Measurements from ENCODE around the gene ABHD12.
A peak's percentile ranks its signal among the peaks of the same experiment; 100 is the strongest.
"Not testable (repeated sequence)": the region's sequence is repeated elsewhere in the genome, so short reads cannot be mapped to it uniquely, and the experiment has no call there.

Gene ABHD12

DNA sequence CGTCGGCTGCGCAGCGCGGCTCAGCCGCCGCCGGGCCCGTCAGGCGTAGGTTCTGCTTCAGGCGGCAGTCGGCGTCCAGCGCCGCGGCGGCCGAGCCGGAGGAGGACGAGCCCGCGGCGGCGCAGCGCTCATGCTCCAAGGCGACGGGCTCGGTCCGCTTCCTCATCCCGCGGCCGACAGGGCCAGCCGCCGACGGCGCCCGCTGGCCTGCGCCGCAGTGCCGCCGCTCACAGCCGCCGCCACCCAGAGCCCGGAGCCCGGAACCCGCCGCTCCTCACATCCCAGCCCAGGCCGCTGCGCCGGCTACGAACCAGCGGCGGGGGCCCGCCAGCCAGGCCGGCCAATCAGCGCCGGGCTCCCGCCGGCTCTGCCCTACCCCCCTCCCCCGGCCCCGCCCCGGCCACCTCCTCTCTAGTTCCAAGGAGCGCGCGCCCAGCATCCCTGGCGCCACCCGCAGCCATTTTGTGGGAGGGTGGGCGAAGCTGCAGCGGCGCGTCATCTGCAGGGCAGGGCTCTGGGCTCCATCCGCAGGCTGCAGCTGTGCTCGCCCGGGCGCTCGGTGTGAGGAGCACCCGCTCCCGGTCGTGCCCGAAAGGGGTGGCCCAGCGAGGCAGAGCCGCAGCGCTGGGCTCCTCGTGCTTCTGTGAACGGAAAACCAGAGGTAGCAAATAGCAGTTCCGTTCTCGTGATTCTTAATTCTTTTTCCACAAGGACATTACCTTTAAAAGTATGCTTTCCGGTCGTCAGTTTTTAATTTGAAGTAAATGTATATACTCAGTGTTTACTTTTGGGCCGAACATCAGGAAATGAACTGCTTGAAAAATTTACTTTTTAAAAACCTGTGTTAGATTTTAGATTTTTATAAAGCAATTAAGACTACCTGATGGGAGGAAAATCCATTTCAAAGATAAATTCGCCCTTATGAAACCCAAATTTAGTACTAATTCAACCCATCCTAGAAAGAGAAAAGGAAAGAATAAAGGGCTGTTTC is at the start of gene ABHD12:
TSS of gene ABHD12 (minus strand) at position 298 of the 991 bp plus-strand sequence. CDS start at position 166, 132 bp downstream.
- peak within 1 kb of the TSS; percentile 87 for H3K4me3 Mint-ChIP-seq
- peak within 1 kb of the TSS; percentile 92 for H3K27ac Mint-ChIP-seq
- peaks cover 14% of the 10 kb centered on the region for H3K36me3 Mint-ChIP-seq (ENCODE audit: low read depth)

DNA sequence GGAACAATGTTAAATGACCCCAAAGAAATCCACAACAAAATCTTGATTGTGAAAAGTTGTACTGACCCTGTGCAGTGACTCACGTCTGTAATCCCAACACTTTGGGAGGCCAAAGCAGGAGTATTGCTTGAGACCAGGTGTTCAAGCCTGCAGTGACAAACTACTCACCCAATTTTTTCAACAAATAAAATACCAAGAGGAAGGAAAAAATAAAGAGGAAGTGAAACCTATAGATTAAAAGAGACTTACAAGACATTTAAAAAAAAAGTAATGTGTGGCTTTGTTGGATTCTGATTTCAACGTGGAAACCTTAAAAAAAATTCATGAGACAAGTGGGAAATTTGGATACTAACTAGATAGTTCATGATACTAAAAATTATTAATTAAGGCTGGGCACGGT is 48.7 kb upstream of the ABHD12 start:
- DNase-seq, result no peak
- no peak overlapping the region for H3K27ac Mint-ChIP-seq

More for the DNA sequence above, at the start of gene ABHD12:
- peak; percentile 95 for DNase-seq
- no peaks in the 10 kb centered on the region for H3K9me3 Mint-ChIP-seq
- peaks cover 19% of the 10 kb centered on the region for H3K4me1 Mint-ChIP-seq (ENCODE audit: low read depth)
- H3K27me3 Mint-ChIP-seq, result no peaks in the 10 kb centered on the region

DNA sequence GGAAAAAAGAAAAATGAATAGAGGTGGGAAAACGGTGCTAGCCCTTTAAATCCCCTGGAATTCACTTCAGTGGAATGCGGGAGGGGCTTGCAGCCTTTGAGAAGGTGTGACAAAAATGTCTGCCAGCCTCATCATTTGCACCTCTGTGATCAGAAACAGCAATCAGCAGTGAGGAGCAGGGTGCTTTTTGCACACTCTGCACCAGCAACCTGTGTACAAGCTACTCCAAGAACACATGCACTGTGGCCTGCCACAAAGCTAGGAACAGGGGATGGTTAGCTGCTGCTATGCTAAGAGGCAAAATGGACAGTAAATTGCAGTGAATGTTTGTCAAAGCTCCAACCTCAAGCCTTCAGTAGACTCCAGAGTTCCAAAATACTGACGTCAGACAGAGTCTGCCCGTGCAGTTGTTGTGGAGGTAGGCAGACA is 46.5 kb upstream of the ABHD12 start:
- Mint-ChIP-seq H3K27ac (no peak overlapping the region), H3K4me3 (no peak overlapping the region), H3K4me1 (ENCODE audit: low read depth) (no peaks in the 10 kb centered on the region), H3K9me3 (no peaks in the 10 kb centered on the region), H3K27me3 (no peaks in the 10 kb centered on the region), H3K36me3 (ENCODE audit: low read depth) (peaks cover 78% of the 10 kb centered on the region)
- DNase-seq, result no peak

More for the DNA sequence above, 48.7 kb upstream of the ABHD12 start:
- H3K36me3 Mint-ChIP-seq (ENCODE audit: low read depth), result peaks cover 79% of the 10 kb centered on the region
- H3K9me3 Mint-ChIP-seq, result no peaks in the 10 kb centered on the region
- H3K4me3 Mint-ChIP-seq, result no peak overlapping the region
- H3K4me1 Mint-ChIP-seq (ENCODE audit: low read depth), result no peaks in the 10 kb centered on the region
- no peaks in the 10 kb centered on the region for H3K27me3 Mint-ChIP-seq

DNA sequence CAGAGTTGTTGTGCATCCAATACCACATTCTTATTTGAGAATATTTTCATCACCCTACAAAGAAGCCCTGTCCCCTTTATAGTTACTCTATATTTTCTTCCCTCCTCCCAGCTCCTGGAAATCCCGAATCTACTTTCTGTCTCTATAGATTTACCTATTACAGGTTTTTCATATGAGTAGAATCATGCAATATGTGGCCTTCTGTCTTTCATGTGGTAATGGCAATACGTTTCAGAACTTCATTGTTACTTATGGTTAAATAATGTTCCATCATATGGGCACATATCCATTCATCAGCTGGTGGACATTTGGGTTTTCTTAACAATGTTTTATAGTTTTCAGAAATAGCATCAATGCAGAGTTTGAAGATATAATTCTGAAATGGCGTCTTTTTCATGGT is 33.9 kb upstream of the ABHD12 start:
- no peak for DNase-seq
- H3K36me3 Mint-ChIP-seq (ENCODE audit: low read depth), result peaks cover 83% of the 10 kb centered on the region
- peaks cover 17% of the 10 kb centered on the region for H3K4me1 Mint-ChIP-seq (ENCODE audit: low read depth)

DNA sequence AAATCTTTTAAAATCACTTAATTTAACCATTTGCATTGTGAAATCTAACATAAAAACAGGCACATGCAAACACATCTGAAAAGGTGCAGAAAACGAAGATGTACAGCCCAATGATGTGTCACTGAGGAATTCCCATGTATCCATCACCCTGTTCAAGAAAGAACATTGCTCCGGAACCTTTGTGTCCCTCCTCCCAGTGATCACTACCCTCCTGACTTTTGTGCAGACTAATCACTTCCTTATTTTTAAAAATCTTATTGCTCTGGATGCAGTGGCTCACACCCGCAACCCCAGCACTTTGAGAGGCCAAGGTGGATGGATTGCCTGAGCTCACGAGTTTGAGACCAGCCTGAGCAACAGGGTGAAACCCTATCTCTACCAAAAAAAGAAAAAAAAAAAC is 31.4 kb upstream of the ABHD12 start:
- H3K4me1 Mint-ChIP-seq (ENCODE audit: low read depth), result peaks cover 17% of the 10 kb centered on the region
- DNase-seq, result no peak
- no peaks in the 10 kb centered on the region for H3K9me3 Mint-ChIP-seq
- no peak overlapping the region for H3K4me3 Mint-ChIP-seq
- no peak overlapping the region for H3K27ac Mint-ChIP-seq
- H3K36me3 Mint-ChIP-seq (ENCODE audit: low read depth), result peaks cover 83% of the 10 kb centered on the region
- no peaks in the 10 kb centered on the region for H3K27me3 Mint-ChIP-seq

More for the DNA sequence above, 33.9 kb upstream of the ABHD12 start:
- Mint-ChIP-seq H3K27me3 (no peaks in the 10 kb centered on the region), H3K9me3 (no peaks in the 10 kb centered on the region), H3K4me3 (no peak overlapping the region), H3K27ac (no peak overlapping the region)

DNA sequence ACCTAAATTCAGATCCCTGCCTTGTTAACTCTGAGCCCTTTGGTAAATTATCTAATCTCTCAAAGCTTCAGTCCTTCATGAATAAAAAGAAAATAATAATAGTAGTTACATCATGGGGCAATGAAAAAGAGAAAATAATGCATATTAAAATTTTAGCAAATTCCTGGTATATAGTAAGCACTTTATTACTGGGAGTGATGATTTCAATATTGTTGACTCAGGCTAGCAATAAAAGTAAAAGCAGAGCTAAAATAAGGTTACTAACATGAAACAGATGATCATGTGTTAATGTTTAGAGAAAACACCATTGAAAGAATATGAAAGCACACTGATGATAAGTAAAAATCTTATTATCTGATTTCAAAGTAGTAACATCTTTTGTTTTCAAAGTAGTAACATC is 30.5 kb upstream of the ABHD12 start:
- H3K4me1 Mint-ChIP-seq (ENCODE audit: low read depth), result peaks cover 16% of the 10 kb centered on the region
- no peak overlapping the region for H3K27ac Mint-ChIP-seq
- H3K9me3 Mint-ChIP-seq, result no peaks in the 10 kb centered on the region
- H3K36me3 Mint-ChIP-seq (ENCODE audit: low read depth), result peaks cover 84% of the 10 kb centered on the region
- H3K27me3 Mint-ChIP-seq, result no peaks in the 10 kb centered on the region
- no peak overlapping the region for H3K4me3 Mint-ChIP-seq
- DNase-seq, result no peak

DNA sequence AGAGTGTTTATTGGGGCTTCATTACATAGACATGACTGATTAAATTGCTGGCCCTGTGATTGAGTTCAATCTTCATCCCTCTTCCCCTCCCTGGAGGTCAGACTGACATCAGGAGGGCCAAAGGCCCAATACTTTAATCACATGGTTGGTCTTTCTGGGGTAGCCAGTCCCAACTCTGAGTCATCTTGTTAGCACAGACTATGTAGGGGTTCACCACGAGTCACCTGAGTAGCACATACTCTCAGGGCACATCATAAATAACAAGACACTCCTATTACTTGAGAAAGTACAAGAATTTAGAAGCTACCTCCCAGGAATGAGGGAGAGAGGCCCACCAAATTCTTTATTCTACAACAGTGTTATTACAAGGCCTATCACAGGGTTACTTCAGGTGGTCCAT is 28.1 kb upstream of the ABHD12 start:
- H3K4me1 Mint-ChIP-seq (ENCODE audit: low read depth), result no peaks in the 10 kb centered on the region
- no peak for DNase-seq
- H3K27ac Mint-ChIP-seq, result no peak overlapping the region
- no peaks in the 10 kb centered on the region for H3K27me3 Mint-ChIP-seq
- no peaks in the 10 kb centered on the region for H3K9me3 Mint-ChIP-seq
- peaks cover 83% of the 10 kb centered on the region for H3K36me3 Mint-ChIP-seq (ENCODE audit: low read depth)
- H3K4me3 Mint-ChIP-seq, result no peak overlapping the region

DNA sequence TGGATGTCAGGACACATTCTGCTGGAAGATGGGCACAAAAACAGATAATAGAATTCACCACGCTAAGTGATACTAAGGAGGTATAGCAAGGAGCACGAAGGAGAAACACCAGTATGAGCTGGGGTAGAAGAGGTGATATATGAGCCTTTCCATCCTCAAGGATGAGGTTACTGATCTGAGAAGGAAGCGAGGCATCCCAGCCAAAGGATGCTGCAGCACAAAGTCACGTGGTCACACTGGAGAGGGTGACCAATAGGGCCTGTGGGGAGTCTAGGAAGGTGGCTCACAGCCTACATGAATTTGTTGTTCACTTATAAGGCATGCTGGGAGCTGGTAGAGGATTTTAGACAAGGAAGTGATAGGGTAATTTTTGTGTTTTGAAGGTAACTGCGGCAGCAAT is 18.3 kb upstream of the ABHD12 start:
- Mint-ChIP-seq H3K9me3 (peaks cover 3% of the 10 kb centered on the region), H3K27me3 (no peaks in the 10 kb centered on the region), H3K36me3 (ENCODE audit: low read depth) (peaks cover 50% of the 10 kb centered on the region), H3K4me3 (peak overlapping the region; percentile 89), H3K27ac (no peak overlapping the region), H3K4me1 (ENCODE audit: low read depth) (peaks cover 21% of the 10 kb centered on the region)
- no peak for DNase-seq

DNA sequence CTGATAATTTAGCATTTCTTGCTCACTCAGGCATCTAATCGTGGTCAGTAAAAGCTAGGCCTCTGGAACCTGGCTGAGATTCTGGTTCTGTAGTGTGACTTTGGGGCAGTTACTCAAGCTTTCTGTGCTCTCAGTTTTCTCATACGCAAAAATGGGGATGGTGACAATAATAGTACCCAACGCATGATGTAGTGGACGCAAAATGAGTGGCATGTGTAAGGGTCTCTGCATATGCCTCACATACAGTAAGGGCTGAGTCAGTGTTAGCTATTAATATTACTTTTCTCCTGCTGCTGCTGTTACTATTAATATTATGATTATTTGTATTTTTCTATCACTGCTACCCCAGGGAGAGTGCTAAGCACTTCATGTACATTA is 17.5 kb upstream of the ABHD12 start:
- H3K4me3 Mint-ChIP-seq, result peak overlapping the region; percentile 89
- H3K27ac Mint-ChIP-seq, result peak overlapping the region; percentile 94
- peaks cover 44% of the 10 kb centered on the region for H3K36me3 Mint-ChIP-seq (ENCODE audit: low read depth)
- peaks cover 8% of the 10 kb centered on the region for H3K9me3 Mint-ChIP-seq
- no peaks in the 10 kb centered on the region for H3K27me3 Mint-ChIP-seq
- peaks cover 21% of the 10 kb centered on the region for H3K4me1 Mint-ChIP-seq (ENCODE audit: low read depth)
- DNase-seq, result no peak

DNA sequence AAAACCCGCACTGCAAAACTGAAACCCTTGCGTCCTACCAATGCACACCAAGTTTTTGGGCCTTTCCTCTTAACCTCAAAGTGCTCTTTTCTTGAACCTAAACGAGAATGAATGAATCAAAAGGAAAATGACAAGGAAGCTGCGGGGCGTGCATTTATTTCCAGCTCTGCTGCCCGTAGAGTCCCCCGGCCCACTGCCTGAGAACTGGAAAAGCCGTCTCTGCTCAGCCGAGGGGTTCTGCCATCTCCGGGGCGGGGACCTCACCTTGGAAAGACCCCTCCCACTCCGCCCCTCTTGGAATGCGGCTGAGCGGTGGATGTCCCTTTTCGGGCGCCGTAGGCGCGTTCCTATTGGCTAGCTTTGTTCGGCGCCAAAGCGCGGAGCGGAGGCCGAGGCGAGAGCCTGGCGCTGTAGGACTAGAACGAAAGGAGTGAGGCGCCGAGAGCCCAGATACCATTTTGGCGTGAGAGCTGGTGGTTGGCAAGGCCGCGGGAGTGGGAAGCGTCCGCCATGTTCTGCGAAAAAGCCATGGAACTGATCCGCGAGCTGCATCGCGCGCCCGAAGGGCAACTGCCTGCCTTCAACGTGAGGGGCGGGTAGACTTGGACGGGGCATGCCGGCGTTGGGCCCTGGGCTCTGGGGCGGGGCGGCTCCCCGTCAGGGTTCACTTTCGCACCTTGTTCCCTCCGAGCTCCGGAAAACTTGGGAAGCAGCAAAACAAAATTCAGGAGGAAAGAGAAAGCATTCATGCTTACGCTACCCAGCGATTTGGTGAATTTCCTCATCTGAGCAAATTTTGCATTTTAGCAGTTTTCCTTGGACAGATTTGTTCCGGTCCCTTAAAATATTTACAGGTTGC is 16.9 kb upstream of the ABHD12 start, which contains the start of gene GINS1:
TSS of gene GINS1 (plus strand) at position 363 of the 859 bp plus-strand sequence. CDS start at position 511, 148 bp downstream.
- DNase-seq, result peak; percentile 92
- Mint-ChIP-seq H3K27ac (peak within 1 kb of the TSS; percentile 94), H3K36me3 (ENCODE audit: low read depth) (peaks cover 41% of the 10 kb centered on the region), H3K4me3 (peak within 1 kb of the TSS; percentile 89), H3K27me3 (no peaks in the 10 kb centered on the region), H3K9me3 (peaks cover 11% of the 10 kb centered on the region), H3K4me1 (ENCODE audit: low read depth) (peaks cover 21% of the 10 kb centered on the region)

DNA sequence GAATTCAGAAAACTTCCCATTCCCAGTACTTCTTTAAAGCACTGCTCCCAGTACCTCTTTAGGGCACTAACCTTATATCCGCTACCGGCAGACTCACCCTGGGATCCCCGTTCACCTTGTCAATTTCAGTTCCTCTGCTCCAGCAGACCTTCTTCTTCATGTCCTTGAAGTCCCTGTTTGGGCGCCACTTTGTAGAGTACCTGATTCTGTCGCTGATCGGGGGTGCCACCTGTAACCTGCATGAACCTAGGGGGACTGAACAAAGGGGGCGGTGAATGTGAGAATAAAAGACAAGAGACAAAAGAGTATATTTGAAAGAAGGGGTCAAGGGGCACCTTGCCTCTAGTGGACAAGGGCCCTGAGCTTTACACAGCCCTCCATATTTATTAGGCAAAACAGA is 11.9 kb upstream of the ABHD12 start:
- Mint-ChIP-seq H3K27ac (no peak overlapping the region), H3K4me1 (ENCODE audit: low read depth) (peaks cover 8% of the 10 kb centered on the region), H3K4me3 (no peak overlapping the region), H3K9me3 (peaks cover 14% of the 10 kb centered on the region), H3K27me3 (no peaks in the 10 kb centered on the region), H3K36me3 (ENCODE audit: low read depth) (peaks cover 4% of the 10 kb centered on the region)
- DNase-seq, result no peak

DNA sequence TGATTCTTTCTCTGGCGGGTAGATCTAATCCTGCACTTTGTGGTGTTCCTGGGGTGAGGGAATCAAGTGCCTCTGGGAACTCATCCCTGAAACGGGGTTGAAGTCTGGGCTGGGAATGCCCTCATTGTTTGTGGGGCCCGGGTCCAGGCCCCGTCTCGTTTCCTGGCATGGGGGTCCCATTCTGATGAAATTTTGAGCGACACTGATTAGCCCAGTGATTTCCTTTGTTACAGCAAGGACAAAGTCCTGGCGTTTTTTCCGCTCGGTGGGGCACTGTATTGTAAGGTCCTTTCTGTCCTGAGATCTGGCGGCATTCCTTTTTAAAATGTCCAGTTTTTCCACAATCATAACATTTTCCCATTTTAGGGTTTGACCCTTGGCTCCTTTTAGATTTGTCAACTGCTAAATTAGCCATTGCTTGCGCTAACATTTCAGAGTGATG is 9.7 kb upstream of the ABHD12 start:
- not testable (repeated sequence) for H3K27me3 Mint-ChIP-seq; H3K27ac Mint-ChIP-seq; H3K36me3 Mint-ChIP-seq (ENCODE audit: low read depth); H3K4me1 Mint-ChIP-seq (ENCODE audit: low read depth); H3K4me3 Mint-ChIP-seq; DNase-seq
- H3K9me3 Mint-ChIP-seq, result peaks cover 14% of the 10 kb centered on the region

DNA sequence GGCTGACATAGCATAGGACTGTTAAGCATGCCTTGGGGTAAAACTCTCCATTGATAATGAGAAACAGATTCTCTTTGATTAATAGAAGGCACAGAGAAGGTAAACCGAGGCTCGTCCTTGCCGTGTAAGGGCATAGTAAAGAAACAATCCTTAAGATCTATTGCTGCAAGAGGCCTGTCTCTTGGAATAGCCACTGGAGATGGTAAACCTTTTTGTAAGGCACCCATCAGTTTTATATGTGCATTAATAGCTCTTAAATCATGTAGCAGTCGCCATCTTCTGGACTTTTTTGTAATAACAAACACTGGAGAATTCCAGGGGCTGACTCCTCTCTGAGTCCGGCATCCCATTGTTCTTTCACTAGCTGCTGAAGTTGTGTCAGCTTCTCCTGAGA is 8.4 kb upstream of the ABHD12 start:
- Mint-ChIP-seq H3K27me3 (no peaks in the 10 kb centered on the region), H3K4me3 (no peak overlapping the region), H3K4me1 (ENCODE audit: low read depth) (no peaks in the 10 kb centered on the region), H3K36me3 (ENCODE audit: low read depth) (no peaks in the 10 kb centered on the region), H3K9me3 (peaks cover 11% of the 10 kb centered on the region), H3K27ac (no peak overlapping the region)
- DNase-seq, result no peak

DNA sequence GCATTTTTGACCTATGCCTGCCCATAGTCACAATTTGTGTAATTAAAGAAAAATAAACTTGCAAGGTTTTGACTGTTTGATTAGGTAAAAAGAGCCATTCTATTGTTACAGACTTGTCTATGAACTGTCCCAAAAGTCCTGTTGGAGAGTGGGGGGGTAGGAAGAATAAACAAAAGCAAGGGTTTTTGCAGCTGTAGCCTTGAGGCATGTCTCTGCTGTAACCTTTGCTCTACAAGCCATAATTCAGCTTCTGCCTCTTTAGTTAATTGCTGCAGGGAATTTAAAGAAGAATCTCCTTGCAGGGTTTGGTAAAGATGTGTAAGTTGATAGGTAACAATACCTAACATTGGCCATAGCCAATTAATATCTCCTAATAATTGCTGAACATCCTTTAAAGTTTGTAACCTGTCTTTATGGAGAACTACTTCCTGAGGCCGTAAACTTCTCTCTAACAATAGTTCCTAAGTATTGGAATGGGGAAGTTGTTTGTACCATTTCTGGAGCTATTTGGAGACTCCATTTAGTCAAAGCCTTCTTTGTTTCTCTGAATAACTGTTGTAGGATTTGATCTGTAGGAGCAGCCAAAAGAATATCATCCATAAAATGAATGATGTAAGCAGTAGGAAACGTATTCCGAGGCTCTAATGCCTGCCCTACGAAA is 7.9 kb upstream of the ABHD12 start:
- no peak overlapping the region for H3K27ac Mint-ChIP-seq
- no peak for DNase-seq
- no peaks in the 10 kb centered on the region for H3K4me1 Mint-ChIP-seq (ENCODE audit: low read depth)
- no peaks in the 10 kb centered on the region for H3K36me3 Mint-ChIP-seq (ENCODE audit: low read depth)
- H3K27me3 Mint-ChIP-seq, result no peaks in the 10 kb centered on the region
- peaks cover 9% of the 10 kb centered on the region for H3K9me3 Mint-ChIP-seq
- H3K4me3 Mint-ChIP-seq, result no peak overlapping the region
